MM.1S (cell line): ENCODE data around the gene PDE11A.
A peak's percentile ranks its signal among the peaks of the same experiment; 100 is the strongest.
"Not testable (repeated sequence)": the region's sequence is repeated elsewhere in the genome, so short reads cannot be mapped to it uniquely, and the experiment has no call there.

ENCODE experiments used
- DNase-seq: peaks from one replicate; pipeline ENCODE4 v3.0.0-alpha.2; 2015
- H2AFZ ChIP-seq: fragments of 300-600 bp; sonication (generic); 2 replicates; pipeline ENCODE4 v1.6.0; 2016; ENCODE audit warnings: antibody characterized with exemption, low read length
- H3F3A ChIP-seq: fragments of 300-600 bp; sonication (generic); 2 replicates; pipeline ENCODE4 v1.6.1; 2016; ENCODE audit warnings: mild to moderate bottlenecking, antibody characterized with exemption, low read length, moderate library complexity, mixed read lengths; ENCODE audit not compliant: insufficient read depth
- H3K27ac ChIP-seq: fragments of 300-600 bp; sonication (generic); 2 replicates; pipeline ENCODE4 v1.5.1; 2016; ENCODE audit warnings: mild to moderate bottlenecking, low read length
- H3K27me3 ChIP-seq: fragments of 300-600 bp; sonication (generic); replicated peaks from 2 replicates; pipeline ENCODE4 v1.6.0; 2016; ENCODE audit warnings: low read length; ENCODE audit not compliant: insufficient read depth
- H3K36me3 ChIP-seq: fragments of 300-600 bp; sonication (generic); replicated peaks from 2 replicates; pipeline ENCODE4 v1.6.1; 2016; ENCODE audit warnings: mild to moderate bottlenecking, low read length, mixed read lengths; ENCODE audit not compliant: insufficient read depth
- H3K4me1 ChIP-seq: fragments of 300-600 bp; sonication (generic); 2 replicates; pipeline ENCODE4 v1.6.1; 2016; ENCODE audit warnings: low read length, mixed read lengths
- H3K4me2 ChIP-seq: fragments of 300-600 bp; sonication (generic); 2 replicates; pipeline ENCODE4 v1.6.0; 2016; ENCODE audit warnings: low read depth, low read length
- H3K4me3 ChIP-seq: fragments of 300-600 bp; sonication (generic); 2 replicates; pipeline ENCODE4 v1.5.1; 2016; ENCODE audit warnings: low read length, mixed read lengths
- H3K79me2 ChIP-seq: fragments of 300-600 bp; sonication (generic); 2 replicates; pipeline ENCODE4 v1.6.1; 2016; ENCODE audit warnings: mixed run types, low read length, mixed read lengths
- H3K9ac ChIP-seq: fragments of 300-600 bp; sonication (generic); 2 replicates; pipeline ENCODE4 v1.6.1; 2016; ENCODE audit warnings: low read length, mixed read lengths
- H3K9me2 ChIP-seq: fragments of 300-600 bp; sonication (generic); replicated peaks from 2 replicates; pipeline ENCODE4 v1.6.1; 2016; ENCODE audit warnings: mild to moderate bottlenecking, low read length, mixed read lengths; ENCODE audit not compliant: insufficient read depth
- H3K9me3 ChIP-seq: fragments of 300-600 bp; sonication (generic); replicated peaks from 2 replicates; pipeline ENCODE4 v1.6.1; 2016; ENCODE audit warnings: mild to moderate bottlenecking, low read length, mixed read lengths; ENCODE audit not compliant: insufficient read depth
- H4K20me1 ChIP-seq: fragments of 300-600 bp; sonication (generic); 2 replicates; pipeline ENCODE4 v1.6.1; 2016; ENCODE audit warnings: mild to moderate bottlenecking, low read length, moderate library complexity, mixed read lengths; ENCODE audit not compliant: insufficient read depth
- CTCF ChIP-seq: fragments of 300-600 bp; sonication (generic); IDR thresholded peaks from 2 replicates; pipeline ENCODE4 v1.5.1; 2016; ENCODE audit warnings: antibody characterized with exemption, low read length, mixed read lengths
- EZH2 ChIP-seq: fragments of 300-600 bp; sonication (generic); optimal IDR thresholded peaks from 2 replicates; pipeline ENCODE3; 2017; ENCODE audit warnings: low read depth, mild to moderate bottlenecking, antibody characterized with exemption, low read length, mixed read lengths
- EZH2phosphoT487 ChIP-seq: fragments of 300-600 bp; sonication (generic); IDR thresholded peaks from 2 replicates; pipeline ENCODE4 v1.6.1; 2018; ENCODE audit warnings: antibody characterized with exemption, low read length

PDE11A gene

GRCh38 chr2:178093471-178093870, 20.9 kb upstream of the PDE11A start:
- Histone ChIP-seq H3F3A (peaks cover 10% of the 10 kb centered on the region), H3K4me3 (no peak overlapping the region), H3K9me2 (no peaks in the 10 kb centered on the region), H4K20me1 (no peaks in the 10 kb centered on the region), H3K9me3 (no peaks in the 10 kb centered on the region), H3K4me1 (peaks cover 14% of the 10 kb centered on the region), H3K4me2 (peak overlapping the region; percentile 11), H3K27me3 (no peaks in the 10 kb centered on the region), H3K9ac (no peak overlapping the region), H3K79me2 (no peaks in the 10 kb centered on the region), H2AFZ (no peak overlapping the region), H3K27ac (no peak overlapping the region; the same call in 1 of the 2 replicates), H3K36me3 (no peaks in the 10 kb centered on the region)
- TF ChIP-seq EZH2phosphoT487 (no peak), EZH2 (no peak), CTCF (no peak)
- peak; percentile 55 for DNase-seq

GRCh38 chr2:178088774-178089270, 16.2 kb upstream of the PDE11A start:
- no peaks in the 10 kb centered on the region for H4K20me1 ChIP-seq
- H3K4me1 ChIP-seq = peaks cover 12% of the 10 kb centered on the region
- H3K36me3 ChIP-seq = no peaks in the 10 kb centered on the region
- H3K79me2 ChIP-seq = no peaks in the 10 kb centered on the region
- no peak for DNase-seq
- no peak overlapping the region for H3K9ac ChIP-seq
- H3K27me3 ChIP-seq = no peaks in the 10 kb centered on the region
- no peak overlapping the region for H3K4me3 ChIP-seq
- no peak overlapping the region for H3K4me2 ChIP-seq
- no peaks in the 10 kb centered on the region for H3K9me3 ChIP-seq
- TF ChIP-seq EZH2 = no peak
- TF ChIP-seq EZH2phosphoT487 = no peak
- no peak for TF ChIP-seq CTCF
- H3K27ac ChIP-seq = no peak overlapping the region
- H3F3A ChIP-seq = peaks cover 8% of the 10 kb centered on the region
- H3K9me2 ChIP-seq = no peaks in the 10 kb centered on the region
- H2AFZ ChIP-seq = no peak overlapping the region

- Histone ChIP-seq H3K36me3 (no peaks in the 10 kb centered on the region), H3F3A (no peaks in the 10 kb centered on the region), H3K4me1 (no peaks in the 10 kb centered on the region), H2AFZ (no peak overlapping the region), H3K27me3 (no peaks in the 10 kb centered on the region), H4K20me1 (no peaks in the 10 kb centered on the region), H3K9me2 (no peaks in the 10 kb centered on the region), H3K4me3 (no peak overlapping the region), H3K4me2 (no peak overlapping the region), H3K27ac (no peak overlapping the region), H3K9me3 (no peaks in the 10 kb centered on the region), H3K9ac (no peak overlapping the region), H3K79me2 (no peaks in the 10 kb centered on the region)
- no peak for DNase-seq
- TF ChIP-seq EZH2 = no peak
These were observed 11.7 kb upstream of the PDE11A start for GRCh38 chr2:178084273-178084672.

- DNase-seq = no peak
- Histone ChIP-seq H3K36me3 (no peaks in the 10 kb centered on the region), H4K20me1 (no peaks in the 10 kb centered on the region), H3K9me2 (no peaks in the 10 kb centered on the region), H2AFZ (no peak overlapping the region), H3K27me3 (no peaks in the 10 kb centered on the region), H3K4me1 (no peaks in the 10 kb centered on the region), H3F3A (no peaks in the 10 kb centered on the region), H3K27ac (no peak overlapping the region), H3K79me2 (no peaks in the 10 kb centered on the region), H3K9ac (no peak overlapping the region), H3K4me2 (no peak overlapping the region), H3K9me3 (no peaks in the 10 kb centered on the region), H3K4me3 (no peak overlapping the region)
- TF ChIP-seq EZH2phosphoT487 (no peak), CTCF (no peak), EZH2 (no peak)
These were observed 9.9 kb upstream of the PDE11A start for GRCh38 chr2:178082408-178083045.

- H3K4me2 ChIP-seq, H3K79me2 ChIP-seq, H2AFZ ChIP-seq, DNase-seq, H3K27me3 ChIP-seq, H3K9ac ChIP-seq, H4K20me1 ChIP-seq, H3K4me3 ChIP-seq, H3F3A ChIP-seq, H3K27ac ChIP-seq, H3K4me1 ChIP-seq, H3K36me3 ChIP-seq, H3K9me2 ChIP-seq, H3K9me3 ChIP-seq: not testable (repeated sequence)
These were observed 6.7 kb upstream of the PDE11A start for GRCh38 chr2:178079279-178079678.
